ENCODE data around the gene TMEM131L.

- TF ChIP-seq CTCF (IDR thresholded peaks at IDR 0.05) (no peak), ZFX (IDR thresholded peaks at IDR 0.05; ENCODE audit: borderline replicate concordance) (no peak)
These were observed 80.1 kb downstream of the TMEM131L start for GRCh38 chr4:153546280-153546679.
